HUES48 (cell line): ENCODE results near the gene ZNF254.

Source experiments
- H3K27ac ChIP-seq: one replicate; pipeline ENCODE4 v1.7.0; 2013; ENCODE audit warnings: low read depth, low read length, inconsistent platforms
- H3K27me3 ChIP-seq: 2 replicates; pipeline ENCODE4 v1.6.1; 2013; ENCODE audit warnings: mild to moderate bottlenecking, low read length; ENCODE audit not compliant: control insufficient read depth, insufficient read depth
- H3K36me3 ChIP-seq: 2 replicates; pipeline ENCODE4 v1.6.1; 2013; ENCODE audit warnings: low read length; ENCODE audit not compliant: control insufficient read depth, insufficient read depth
- H3K4me1 ChIP-seq: 2 replicates; pipeline ENCODE4 v1.6.1; 2013; ENCODE audit warnings: mild to moderate bottlenecking, low read length; ENCODE audit not compliant: control insufficient read depth, insufficient read depth
- H3K4me3 ChIP-seq: 2 replicates; pipeline ENCODE4 v1.5.1; 2013; ENCODE audit warnings: mild to moderate bottlenecking, low read depth, low read length
- H3K9ac ChIP-seq: 2 replicates; pipeline ENCODE4 v1.6.1; 2013; ENCODE audit warnings: mild to moderate bottlenecking, low read depth, low read length, moderate library complexity
- H3K9me3 ChIP-seq: 2 replicates; pipeline ENCODE4 v1.6.1; 2013; ENCODE audit warnings: low read length; ENCODE audit not compliant: control insufficient read depth, insufficient read depth

The ZNF254 gene

DNA sequence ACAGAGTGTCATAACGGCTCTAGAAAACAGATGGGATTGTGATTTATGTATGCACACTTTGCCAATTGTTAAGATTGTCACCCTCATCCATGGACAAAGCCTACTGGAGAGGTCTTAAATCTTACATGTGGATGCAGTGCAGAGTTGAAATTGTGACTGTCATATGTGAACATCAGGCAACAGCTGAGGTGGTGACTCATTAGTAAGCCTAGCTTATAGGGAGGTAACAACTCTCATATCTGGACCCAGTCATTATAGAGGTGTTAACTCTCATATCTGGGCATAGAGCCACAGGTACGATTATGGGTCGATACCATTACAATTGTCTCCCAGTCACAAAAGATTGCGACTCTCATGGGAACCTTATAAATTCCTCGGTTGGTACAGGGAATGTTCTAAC, 29.8 kb upstream of the ZNF254 start:
- H3K36me3 ChIP-seq: peaks cover 94% of the 10 kb centered on the region
- no peak overlapping the region for H3K4me3 ChIP-seq
- H3K4me1 ChIP-seq: no peaks in the 10 kb centered on the region

DNA sequence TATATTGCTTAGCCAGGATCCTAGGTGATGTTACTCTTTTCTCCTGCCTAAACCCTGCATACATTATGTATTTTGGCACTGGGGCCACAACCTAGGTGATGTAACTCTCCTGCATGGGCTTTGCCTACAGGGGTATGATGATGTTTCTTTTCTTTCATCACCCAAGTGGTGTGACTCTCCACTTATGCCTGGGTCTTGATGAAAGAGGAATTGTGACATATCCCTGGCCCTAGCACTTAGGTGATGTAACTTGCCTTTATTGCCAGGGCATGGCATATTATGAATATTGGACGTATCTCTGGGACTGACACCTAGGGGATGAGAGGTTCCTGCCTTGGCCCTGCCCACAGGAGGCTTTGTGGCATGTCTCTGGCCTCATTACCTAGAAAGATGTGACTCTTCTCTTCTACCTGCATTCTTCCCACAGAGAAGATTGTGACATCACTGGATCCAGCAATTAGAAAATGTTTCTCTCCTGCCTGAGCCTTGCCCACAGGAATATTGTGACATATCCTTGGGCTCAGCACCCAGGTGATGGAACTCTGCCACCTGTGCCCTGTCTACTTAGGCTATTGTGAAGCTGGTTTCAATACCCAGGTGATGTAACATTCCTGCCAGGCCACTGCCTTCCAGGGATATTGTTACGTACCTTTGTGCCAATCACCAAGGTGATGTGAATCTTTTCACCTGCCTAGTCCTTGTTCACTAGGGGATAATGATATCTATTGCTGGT, 27.3 kb upstream of the ZNF254 start:
- Histone ChIP-seq H3K9ac (no peak overlapping the region), H3K9me3 (no peaks in the 10 kb centered on the region), H3K27ac (no peak overlapping the region), H3K4me3 (no peak overlapping the region), H3K36me3 (peaks cover 73% of the 10 kb centered on the region), H3K4me1 (no peaks in the 10 kb centered on the region), H3K27me3 (no peaks in the 10 kb centered on the region)

More for the DNA sequence above, 29.8 kb upstream of the ZNF254 start:
- H3K27ac ChIP-seq: no peak overlapping the region
- H3K27me3 ChIP-seq: no peaks in the 10 kb centered on the region
- H3K9me3 ChIP-seq: no peaks in the 10 kb centered on the region
- H3K9ac ChIP-seq: no peak overlapping the region

GRCh38 chr19:24060687-24061356, 26.2 kb upstream of the ZNF254 start:
- H3K36me3 ChIP-seq: peaks cover 70% of the 10 kb centered on the region
- no peak overlapping the region for H3K4me3 ChIP-seq
- H3K27ac ChIP-seq: no peak overlapping the region
- no peaks in the 10 kb centered on the region for H3K4me1 ChIP-seq
- no peak overlapping the region for H3K9ac ChIP-seq
- H3K27me3 ChIP-seq: no peaks in the 10 kb centered on the region
- H3K9me3 ChIP-seq: no peaks in the 10 kb centered on the region

- no peaks in the 10 kb centered on the region for H3K27me3 ChIP-seq
- H3K9ac ChIP-seq: no peak overlapping the region
- H3K4me3 ChIP-seq: no peak overlapping the region
- H3K4me1 ChIP-seq: no peaks in the 10 kb centered on the region
- no peak overlapping the region for H3K27ac ChIP-seq
- H3K36me3 ChIP-seq: peaks cover 68% of the 10 kb centered on the region
- no peaks in the 10 kb centered on the region for H3K9me3 ChIP-seq
Measured at GRCh38 chr19:24062190-24062589, 24.8 kb upstream of the ZNF254 start.

DNA sequence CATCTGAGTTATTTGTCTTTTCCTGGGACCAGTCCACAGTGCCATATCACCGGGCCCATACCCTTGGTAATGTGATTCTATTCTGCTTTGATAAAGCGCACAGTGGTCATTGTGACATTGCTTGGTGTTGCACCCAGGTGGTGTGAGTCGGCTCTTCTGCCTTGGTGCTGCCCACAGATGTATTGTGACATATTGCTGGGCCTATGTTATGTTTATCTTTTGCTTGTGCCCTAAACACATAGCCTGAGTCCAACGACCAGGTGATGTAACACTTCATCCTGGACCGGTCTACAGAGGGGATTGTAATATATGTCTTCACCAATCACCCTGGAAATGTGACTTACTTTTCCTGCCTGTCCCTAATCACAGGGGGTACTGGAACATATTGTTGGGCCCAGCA, 23.7 kb upstream of the ZNF254 start:
- Histone ChIP-seq H3K27me3 (no peaks in the 10 kb centered on the region), H3K27ac (no peak overlapping the region), H3K9me3 (no peaks in the 10 kb centered on the region), H3K9ac (no peak overlapping the region), H3K36me3 (peaks cover 67% of the 10 kb centered on the region), H3K4me1 (no peaks in the 10 kb centered on the region), H3K4me3 (no peak overlapping the region)

DNA sequence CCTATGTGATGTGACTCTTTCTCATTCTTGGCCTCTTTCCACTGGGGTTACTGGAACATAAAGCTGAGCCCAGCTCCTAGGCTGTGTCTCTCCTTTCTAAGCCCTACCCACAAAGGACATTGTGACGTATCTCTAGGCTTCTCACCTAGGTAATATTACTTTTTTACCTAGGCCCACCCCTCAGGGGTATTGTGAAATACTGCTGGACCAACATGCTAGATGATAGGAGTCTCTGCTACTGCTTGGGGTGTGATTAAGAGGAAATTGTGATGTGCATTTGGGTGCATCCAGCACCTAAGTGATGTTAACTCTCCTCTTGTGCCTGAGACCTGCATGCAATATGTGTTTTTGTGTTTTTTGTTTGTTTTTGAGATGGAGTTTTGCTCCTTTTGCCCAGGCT, 22.8 kb upstream of the ZNF254 start:
- Histone ChIP-seq H3K4me1 (no peaks in the 10 kb centered on the region), H3K27ac (no peak overlapping the region), H3K4me3 (no peak overlapping the region), H3K9me3 (no peaks in the 10 kb centered on the region), H3K27me3 (no peaks in the 10 kb centered on the region), H3K36me3 (peaks cover 64% of the 10 kb centered on the region), H3K9ac (no peak overlapping the region)

GRCh38 chr19:24065243-24065642, 21.7 kb upstream of the ZNF254 start:
- no peak overlapping the region for H3K9ac ChIP-seq
- no peaks in the 10 kb centered on the region for H3K9me3 ChIP-seq
- no peak overlapping the region for H3K27ac ChIP-seq
- no peak overlapping the region for H3K4me3 ChIP-seq
- no peaks in the 10 kb centered on the region for H3K4me1 ChIP-seq
- H3K36me3 ChIP-seq: peaks cover 53% of the 10 kb centered on the region
- H3K27me3 ChIP-seq: no peaks in the 10 kb centered on the region

DNA sequence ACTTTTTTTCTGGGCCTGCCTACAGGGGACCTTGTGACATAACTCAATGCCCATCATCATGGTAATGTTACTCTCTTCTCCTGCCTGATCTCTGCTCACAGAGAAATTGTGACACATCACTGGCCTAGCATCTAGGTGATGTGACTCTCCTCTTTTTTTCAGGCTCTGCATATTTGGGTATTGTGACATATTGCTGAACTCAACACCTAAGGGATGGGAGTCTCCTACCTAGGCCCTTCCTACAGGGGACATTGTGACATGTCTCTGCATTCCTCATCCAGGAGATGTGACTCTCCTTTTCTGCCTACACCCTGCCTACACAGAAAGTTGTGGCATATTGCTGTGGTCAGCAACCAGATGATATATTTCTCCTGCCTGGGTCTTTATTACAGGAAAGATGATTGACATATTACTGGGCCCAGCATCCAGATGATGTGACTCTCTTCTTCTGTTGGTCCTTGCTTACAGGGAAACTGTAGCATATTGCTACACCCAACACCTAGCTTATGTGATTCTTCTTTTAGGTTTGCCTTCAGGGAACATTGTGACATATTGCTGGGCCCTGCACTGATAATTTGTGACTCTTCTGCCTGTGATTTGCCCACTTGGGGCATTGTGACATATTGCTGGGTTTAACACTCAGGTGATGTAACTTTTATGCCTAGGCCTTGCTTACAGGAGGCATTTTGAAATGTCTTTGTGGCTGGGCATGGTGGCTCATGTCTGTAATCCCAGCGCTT, 21.0 kb upstream of the ZNF254 start:
- H3K4me3 ChIP-seq: no peak overlapping the region
- peaks cover 50% of the 10 kb centered on the region for H3K36me3 ChIP-seq

GRCh38 chr19:24069905-24070657, 16.9 kb upstream of the ZNF254 start:
- peaks cover 12% of the 10 kb centered on the region for H3K4me1 ChIP-seq
- no peak overlapping the region for H3K9ac ChIP-seq
- no peak overlapping the region for H3K27ac ChIP-seq
- H3K27me3 ChIP-seq: no peaks in the 10 kb centered on the region
- peaks cover 6% of the 10 kb centered on the region for H3K9me3 ChIP-seq
- no peak overlapping the region for H3K4me3 ChIP-seq
- peaks cover 70% of the 10 kb centered on the region for H3K36me3 ChIP-seq

More for the DNA sequence above, 21.0 kb upstream of the ZNF254 start:
- no peaks in the 10 kb centered on the region for H3K27me3 ChIP-seq
- no peaks in the 10 kb centered on the region for H3K4me1 ChIP-seq
- no peak overlapping the region for H3K9ac ChIP-seq
- H3K27ac ChIP-seq: no peak overlapping the region
- H3K9me3 ChIP-seq: no peaks in the 10 kb centered on the region

DNA sequence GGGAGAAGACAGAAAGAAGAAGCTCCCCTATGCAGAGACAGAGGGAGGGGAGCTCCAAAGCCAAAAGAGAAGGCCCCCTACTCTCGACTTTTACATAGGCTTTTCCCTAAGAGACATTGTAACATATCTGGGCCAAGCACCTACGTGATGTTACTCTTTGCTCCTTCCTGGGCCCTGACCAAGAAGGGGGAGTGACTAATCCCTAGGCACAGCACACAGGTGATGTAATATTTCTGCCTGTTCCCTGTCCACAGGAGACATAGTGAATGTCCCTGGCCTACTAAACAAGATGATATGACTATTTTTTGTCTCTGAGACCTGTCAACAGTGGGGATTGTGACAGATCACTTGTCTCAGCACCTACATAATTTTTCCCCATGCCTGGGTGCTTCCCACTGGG, 15.9 kb upstream of the ZNF254 start:
- Histone ChIP-seq H3K4me3 (no peak overlapping the region), H3K27me3 (no peaks in the 10 kb centered on the region), H3K27ac (no peak overlapping the region), H3K9me3 (peaks cover 10% of the 10 kb centered on the region), H3K36me3 (peaks cover 62% of the 10 kb centered on the region), H3K9ac (no peak overlapping the region), H3K4me1 (peaks cover 18% of the 10 kb centered on the region)
